Measurements from ENCODE around the gene CNOT4.

CNOT4 gene

DNA sequence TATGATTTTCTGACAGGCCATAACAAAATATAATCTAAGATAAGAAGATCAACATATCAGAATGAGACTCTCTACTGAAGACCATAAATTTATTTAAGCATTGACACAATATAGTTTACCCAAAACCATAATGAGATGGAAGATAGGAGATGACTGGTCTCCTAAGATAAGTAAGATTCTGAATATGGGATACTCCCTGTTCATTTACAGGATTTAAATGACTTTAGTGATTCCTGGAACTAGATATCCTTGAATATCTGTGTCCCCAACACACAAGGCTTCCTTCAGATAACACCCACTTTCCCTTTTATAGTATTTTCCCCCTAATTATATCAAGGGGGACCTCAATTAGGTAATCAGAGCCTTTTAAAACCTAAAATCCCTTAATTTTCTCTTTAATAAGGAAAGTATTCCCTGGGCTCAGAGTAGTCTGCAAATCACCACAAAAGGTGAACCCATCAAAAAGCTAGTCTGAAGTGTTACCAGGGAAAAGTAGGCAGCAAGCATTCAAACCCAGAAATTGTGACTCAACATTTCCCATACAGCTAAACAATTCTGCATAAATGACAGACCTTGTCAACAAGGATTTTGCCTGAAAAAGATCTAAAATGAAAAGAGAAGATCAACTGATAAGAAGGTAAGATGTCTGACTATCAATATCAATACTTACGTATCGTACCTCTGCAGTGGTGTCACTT is 99.9 kb downstream of the CNOT4 start:
- H2AK5ac ChIP-seq (ENCODE audit: low read length), result no peak overlapping the region
- no CpG with 5 or more reads among the region's 2 CpGs for WGBS (ENCODE audit: extremely low coverage, insufficient coverage, insufficient read length)

DNA sequence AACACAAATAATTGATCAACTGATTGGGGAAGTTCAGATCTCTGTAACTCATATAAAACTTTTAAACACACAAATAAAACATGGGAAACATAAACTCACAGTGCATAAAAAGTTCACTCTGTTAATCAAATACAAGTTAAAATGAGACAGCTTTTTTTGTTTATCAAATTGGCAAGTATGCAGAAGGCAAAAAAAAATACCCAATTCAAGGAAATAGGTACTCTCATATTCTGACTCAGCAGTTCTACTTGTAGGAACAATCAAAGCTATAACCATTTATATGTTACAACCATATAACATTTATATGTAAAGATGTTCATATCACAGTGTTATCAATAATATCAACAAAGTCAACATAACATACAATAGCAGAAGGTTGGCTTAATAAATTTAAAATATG is 102.0 kb downstream of the CNOT4 start:
- no peak overlapping the region for H3K18ac ChIP-seq (ENCODE audit: low read length)
- no peak overlapping the region for H2AFZ ChIP-seq (ENCODE audit: insufficient read depth, low read length, poor library complexity)
- H2AK5ac ChIP-seq (ENCODE audit: low read length), result no peak overlapping the region
- no peak overlapping the region for H2BK5ac ChIP-seq (ENCODE audit: low read depth, low read length, poor library complexity)
- no peak overlapping the region for H3K23ac ChIP-seq (ENCODE audit: low read length)
- H3K4me2 ChIP-seq (ENCODE audit: low read length), result no peak overlapping the region
- no peak overlapping the region for H3K4ac ChIP-seq (ENCODE audit: low read depth, low read length)
- H3K79me1 ChIP-seq (ENCODE audit: low read length), result no peaks in the 10 kb centered on the region
- no peak overlapping the region for H2BK12ac ChIP-seq (ENCODE audit: low read length)
- no peaks in the 10 kb centered on the region for H3K79me2 ChIP-seq (ENCODE audit: control insufficient read depth, insufficient read depth, low read length, poor library complexity)
- H2BK120ac ChIP-seq (ENCODE audit: insufficient read depth, low read length, poor library complexity), result no peak overlapping the region
- H3K27me3 ChIP-seq (ENCODE audit: insufficient read depth, low read length), result no peaks in the 10 kb centered on the region
- no peaks in the 10 kb centered on the region for H3K9me3 ChIP-seq (ENCODE audit: insufficient read depth, low read depth, low read length)
- no peaks in the 10 kb centered on the region for H3K4me1 ChIP-seq (ENCODE audit: control insufficient read depth in 1 of 2, insufficient read depth in 2 of 2, low read length in 2 of 2)
- no peak overlapping the region for H3K14ac ChIP-seq (ENCODE audit: low read length)
- no peak overlapping the region for H4K91ac ChIP-seq (ENCODE audit: low read depth, low read length)
- DNase-seq, result no peak
- H4K8ac ChIP-seq (ENCODE audit: low read depth, low read length), result no peak overlapping the region
- H3K27ac ChIP-seq (ENCODE audit: low read depth, low read length), result no peak overlapping the region
- H3K4me3 ChIP-seq (ENCODE audit: low read depth, low read length), result no peak overlapping the region
- H4K12ac ChIP-seq (ENCODE audit: low read depth, low read length), result no peak overlapping the region
- H3K36me3 ChIP-seq (ENCODE audit: control insufficient read depth in 1 of 2, insufficient read depth in 2 of 2, low read length in 2 of 2), result peaks cover 2 to 3% of the 10 kb centered on the region in 2 experiments
- no peak overlapping the region for H3K9ac ChIP-seq (ENCODE audit: low read length)

More for the DNA sequence above, 99.9 kb downstream of the CNOT4 start:
- Histone ChIP-seq H3K4me2 (ENCODE audit: low read length) (no peak overlapping the region), H4K91ac (ENCODE audit: low read depth, low read length) (no peak overlapping the region), H3K9me3 (ENCODE audit: insufficient read depth, low read depth, low read length) (no peaks in the 10 kb centered on the region), H3K18ac (ENCODE audit: low read length) (no peak overlapping the region), H2BK120ac (ENCODE audit: insufficient read depth, low read length, poor library complexity) (no peak overlapping the region), H2AFZ (ENCODE audit: insufficient read depth, low read length, poor library complexity) (no peak overlapping the region), H3K27me3 (ENCODE audit: insufficient read depth, low read length) (no peaks in the 10 kb centered on the region), H4K8ac (ENCODE audit: low read depth, low read length) (no peak overlapping the region), H3K79me2 (ENCODE audit: control insufficient read depth, insufficient read depth, low read length, poor library complexity) (no peaks in the 10 kb centered on the region), H3K14ac (ENCODE audit: low read length) (no peak overlapping the region), H3K4ac (ENCODE audit: low read depth, low read length) (no peak overlapping the region), H3K79me1 (ENCODE audit: low read length) (no peaks in the 10 kb centered on the region), H3K23ac (ENCODE audit: low read length) (no peak overlapping the region), H2BK5ac (ENCODE audit: low read depth, low read length, poor library complexity) (no peak overlapping the region), H3K4me1 (ENCODE audit: control insufficient read depth in 1 of 2, insufficient read depth in 2 of 2, low read length in 2 of 2) (no peaks in the 10 kb centered on the region), H3K4me3 (ENCODE audit: low read depth, low read length) (no peak overlapping the region), H3K9ac (ENCODE audit: low read length) (no peak overlapping the region), H3K36me3 (ENCODE audit: control insufficient read depth in 1 of 2, insufficient read depth in 2 of 2, low read length in 2 of 2) (peaks cover 2 to 3% of the 10 kb centered on the region in 2 experiments), H4K12ac (ENCODE audit: low read depth, low read length) (no peak overlapping the region), H3K27ac (ENCODE audit: low read depth, low read length) (no peak overlapping the region), H2BK12ac (ENCODE audit: low read length) (no peak overlapping the region)
- DNase-seq, result no peak

DNA sequence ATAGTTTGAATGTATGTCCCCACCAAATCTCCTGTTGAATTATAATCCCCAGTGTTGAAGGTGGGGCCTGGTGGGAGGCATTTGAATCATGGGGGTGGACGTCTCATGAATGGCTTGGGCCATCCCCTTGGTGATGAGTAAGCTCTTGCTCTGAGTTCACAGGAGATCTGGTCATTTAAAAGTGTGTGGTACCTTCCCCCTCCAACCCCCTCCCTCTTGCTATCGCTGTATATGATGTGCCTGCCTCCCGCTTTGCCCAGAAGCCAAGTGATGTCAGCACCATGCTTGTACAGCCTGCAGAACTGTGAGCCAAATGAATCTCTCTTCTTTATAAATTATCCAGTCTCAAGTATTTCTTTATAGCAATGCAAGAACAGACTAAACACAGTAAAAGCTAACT is 103.0 kb downstream of the CNOT4 start:
- no peaks in the 10 kb centered on the region for H3K79me2 ChIP-seq (ENCODE audit: control insufficient read depth, insufficient read depth, low read length, poor library complexity)
- WGBS (ENCODE audit: extremely low coverage, insufficient coverage, insufficient read length), result no CpG with 5 or more reads among the region's 3 CpGs
- no peak overlapping the region for H3K4ac ChIP-seq (ENCODE audit: low read depth, low read length)
- no peaks in the 10 kb centered on the region for H3K79me1 ChIP-seq (ENCODE audit: low read length)
- H4K8ac ChIP-seq (ENCODE audit: low read depth, low read length), result no peak overlapping the region
- no peak overlapping the region for H2AK5ac ChIP-seq (ENCODE audit: low read length)
- no peak overlapping the region for H3K18ac ChIP-seq (ENCODE audit: low read length)
- H3K4me2 ChIP-seq (ENCODE audit: low read length), result no peak overlapping the region
- H3K4me3 ChIP-seq (ENCODE audit: low read depth, low read length), result no peak overlapping the region
- no peak overlapping the region for H3K9ac ChIP-seq (ENCODE audit: low read length)
- H2BK120ac ChIP-seq (ENCODE audit: insufficient read depth, low read length, poor library complexity), result no peak overlapping the region
- H3K23ac ChIP-seq (ENCODE audit: low read length), result no peak overlapping the region
- peaks cover 2 to 5% of the 10 kb centered on the region in 2 experiments for H3K36me3 ChIP-seq (ENCODE audit: control insufficient read depth in 1 of 2, insufficient read depth in 2 of 2, low read length in 2 of 2)
- H4K12ac ChIP-seq (ENCODE audit: low read depth, low read length), result no peak overlapping the region
- no peak for DNase-seq
- no peak overlapping the region for H2AFZ ChIP-seq (ENCODE audit: insufficient read depth, low read length, poor library complexity)
- no peaks in the 10 kb centered on the region for H3K9me3 ChIP-seq (ENCODE audit: insufficient read depth, low read depth, low read length)
- no peak overlapping the region for H2BK12ac ChIP-seq (ENCODE audit: low read length)
- H3K27me3 ChIP-seq (ENCODE audit: insufficient read depth, low read length), result no peaks in the 10 kb centered on the region
- H3K14ac ChIP-seq (ENCODE audit: low read length), result no peak overlapping the region
- no peak overlapping the region for H4K91ac ChIP-seq (ENCODE audit: low read depth, low read length)
- H2BK5ac ChIP-seq (ENCODE audit: low read depth, low read length, poor library complexity), result no peak overlapping the region
- H3K27ac ChIP-seq (ENCODE audit: low read depth, low read length), result no peak overlapping the region
- no peaks in the 10 kb centered on the region for H3K4me1 ChIP-seq (ENCODE audit: control insufficient read depth in 1 of 2, insufficient read depth in 2 of 2, low read length in 2 of 2)

DNA sequence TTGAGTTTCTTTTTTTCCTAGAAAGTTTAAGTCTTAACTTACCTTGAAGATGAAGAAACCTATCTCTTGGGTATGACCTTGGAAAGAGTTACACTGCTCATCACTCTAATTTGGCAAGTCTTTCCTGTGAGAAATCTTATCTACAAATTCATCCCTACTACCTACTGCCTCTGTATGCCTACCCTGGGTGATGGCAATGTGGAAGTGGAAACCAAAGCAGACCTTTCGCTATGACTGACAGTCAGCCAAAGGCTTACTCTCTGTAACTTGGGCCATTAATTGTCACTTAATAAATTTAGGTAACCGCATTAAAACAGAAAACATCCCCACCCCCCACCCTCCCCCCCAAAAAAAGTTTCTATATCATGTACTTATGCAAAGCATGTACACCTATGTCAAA is 103.9 kb downstream of the CNOT4 start:
- no peak overlapping the region for H2BK5ac ChIP-seq (ENCODE audit: low read depth, low read length, poor library complexity)
- H3K79me1 ChIP-seq (ENCODE audit: low read length), result no peaks in the 10 kb centered on the region
- no peak overlapping the region for H4K91ac ChIP-seq (ENCODE audit: low read depth, low read length)
- H3K9me3 ChIP-seq (ENCODE audit: insufficient read depth, low read depth, low read length), result no peaks in the 10 kb centered on the region
- H3K18ac ChIP-seq (ENCODE audit: low read length), result no peak overlapping the region
- no peak for DNase-seq
- H3K27ac ChIP-seq (ENCODE audit: low read depth, low read length), result no peak overlapping the region
- no peak overlapping the region for H2AFZ ChIP-seq (ENCODE audit: insufficient read depth, low read length, poor library complexity)
- no peak overlapping the region for H2BK12ac ChIP-seq (ENCODE audit: low read length)
- no CpG with 5 or more reads among the region's 2 CpGs for WGBS (ENCODE audit: extremely low coverage, insufficient coverage, insufficient read length)
- no peak overlapping the region for H3K14ac ChIP-seq (ENCODE audit: low read length)
- no peak overlapping the region for H2BK120ac ChIP-seq (ENCODE audit: insufficient read depth, low read length, poor library complexity)
- no peaks in the 10 kb centered on the region for H3K4me1 ChIP-seq (ENCODE audit: control insufficient read depth in 1 of 2, insufficient read depth in 2 of 2, low read length in 2 of 2)
- H4K8ac ChIP-seq (ENCODE audit: low read depth, low read length), result no peak overlapping the region
- no peak overlapping the region for H4K12ac ChIP-seq (ENCODE audit: low read depth, low read length)
- no peaks in the 10 kb centered on the region for H3K27me3 ChIP-seq (ENCODE audit: insufficient read depth, low read length)
- peaks cover 2 to 5% of the 10 kb centered on the region in 2 experiments for H3K36me3 ChIP-seq (ENCODE audit: control insufficient read depth in 1 of 2, insufficient read depth in 2 of 2, low read length in 2 of 2)
- no peaks in the 10 kb centered on the region for H3K79me2 ChIP-seq (ENCODE audit: control insufficient read depth, insufficient read depth, low read length, poor library complexity)
- H2AK5ac ChIP-seq (ENCODE audit: low read length), result no peak overlapping the region
- H3K4me2 ChIP-seq (ENCODE audit: low read length), result no peak overlapping the region
- no peak overlapping the region for H3K4ac ChIP-seq (ENCODE audit: low read depth, low read length)
- no peak overlapping the region for H3K23ac ChIP-seq (ENCODE audit: low read length)
- H3K4me3 ChIP-seq (ENCODE audit: low read depth, low read length), result no peak overlapping the region
- no peak overlapping the region for H3K9ac ChIP-seq (ENCODE audit: low read length)

All from trophoblast cell (in vitro differentiated cells and primary cell).